Measurements from ENCODE around the gene WBP11. TPM values are rescaled to one million over a fixed set of nuclear protein-coding genes. Genes with fewer than 3 reads are reported as not detected.
"Not testable (repeated sequence)": the region's sequence is repeated elsewhere in the genome, so short reads cannot be mapped to it uniquely, and the experiment has no call there.

WBP11 gene
- total RNA-seq, 2 experiments from 2014 or later = 83.9 to 95.7 TPM

GRCh38 chr12:14768823-14769405 lies 34.4 kb downstream of the WBP11 start:
- POLR2A ChIA-PET = interaction anchor here (1.0 to 2.5 kb wide), 2 partner anchors 13 to 34 kb away, joined by 3 to 18 read pairs; partner anchors contain the start of genes C12orf60 and WBP11
- peak overlapping the region; percentile 99 for H3K27ac Mint-ChIP-seq
- H3K9me3 Mint-ChIP-seq = peaks cover 14% of the 10 kb centered on the region
- H3K27me3 Mint-ChIP-seq = no peaks in the 10 kb centered on the region
- H3K4me3 Mint-ChIP-seq = peak overlapping the region; percentile 96
- CTCF ChIA-PET = interaction anchor here (0.6 to 2.1 kb wide), 14 partner anchors 8 to 1948 kb away, joined by 3 to 10 read pairs (median 4); partner anchors contain the start of genes C12orf60, RERG and WBP11
- H3K36me3 Mint-ChIP-seq (ENCODE audit: low read depth) = peaks cover 60% of the 10 kb centered on the region
- DNase-seq = peak; percentile 23
- H3K4me1 Mint-ChIP-seq = peaks cover 52% of the 10 kb centered on the region

- DNase-seq = no peak
- Mint-ChIP-seq H3K36me3 (ENCODE audit: low read depth) (peaks cover 62% of the 10 kb centered on the region), H3K9me3 (peaks cover 14% of the 10 kb centered on the region), H3K4me1 (peaks cover 42% of the 10 kb centered on the region), H3K4me3 (peak overlapping the region; percentile 96), H3K27me3 (no peaks in the 10 kb centered on the region), H3K27ac (no peak overlapping the region)
- CTCF ChIA-PET = no interaction called here
- POLR2A ChIA-PET = no interaction called here
Observed at GRCh38 chr12:14767617-14768016, 35.7 kb downstream of the WBP11 start.

GRCh38 chr12:14766649-14767215 lies 36.5 kb downstream of the WBP11 start:
- no peak for DNase-seq
- H3K27ac Mint-ChIP-seq = peak overlapping the region; percentile 19
- H3K9me3 Mint-ChIP-seq = peaks cover 19% of the 10 kb centered on the region
- CTCF ChIA-PET = no interaction called here
- H3K4me1 Mint-ChIP-seq = peaks cover 36% of the 10 kb centered on the region
- POLR2A ChIA-PET = interaction anchor here (0.6 kb wide), 1 partner anchor 149 kb away, joined by 3 read pairs; no protein-coding TSS in a partner anchor
- H3K36me3 Mint-ChIP-seq (ENCODE audit: low read depth) = peaks cover 70% of the 10 kb centered on the region
- peak overlapping the region; percentile 96 for H3K4me3 Mint-ChIP-seq
- no peaks in the 10 kb centered on the region for H3K27me3 Mint-ChIP-seq

GRCh38 chr12:14766020-14766419 lies 37.3 kb downstream of the WBP11 start:
- H3K4me3 Mint-ChIP-seq, CTCF ChIA-PET: not testable (repeated sequence)
- H3K36me3 Mint-ChIP-seq (ENCODE audit: low read depth) = peaks cover 77% of the 10 kb centered on the region

GRCh38 chr12:14765398-14765797 lies 37.9 kb downstream of the WBP11 start:
- DNase-seq = no peak
- H3K4me3 Mint-ChIP-seq = no peak overlapping the region
- peaks cover 34% of the 10 kb centered on the region for H3K4me1 Mint-ChIP-seq
- ChIA-PET POLR2A (no interaction called here), CTCF (interaction anchor here (0.7 kb wide), 1 partner anchor 30 kb away, joined by 3 read pairs; no protein-coding TSS in a partner anchor)
- peaks cover 26% of the 10 kb centered on the region for H3K9me3 Mint-ChIP-seq
- H3K27me3 Mint-ChIP-seq = no peaks in the 10 kb centered on the region
- peaks cover 76% of the 10 kb centered on the region for H3K36me3 Mint-ChIP-seq (ENCODE audit: low read depth)
- H3K27ac Mint-ChIP-seq = no peak overlapping the region

More at GRCh38 chr12:14766020-14766419, 37.3 kb downstream of the WBP11 start:
- Mint-ChIP-seq H3K4me1 (peaks cover 34% of the 10 kb centered on the region), H3K9me3 (peaks cover 25% of the 10 kb centered on the region), H3K27ac (peak overlapping the region; percentile 25)
- POLR2A ChIA-PET, H3K27me3 Mint-ChIP-seq, DNase-seq: not testable (repeated sequence)

- not testable (repeated sequence) for H3K4me1 Mint-ChIP-seq
- CTCF ChIA-PET = interaction anchor here (1.5 kb wide), 1 partner anchor 9 kb away, joined by 5 read pairs; no protein-coding TSS in a partner anchor
Observed at GRCh38 chr12:14759711-14760280, 43.5 kb downstream of the WBP11 start.

GRCh38 chr12:14756334-14757143 lies 46.7 kb downstream of the WBP11 start:
- POLR2A ChIA-PET = no interaction called here
- no peak overlapping the region for H3K27ac Mint-ChIP-seq
- H3K36me3 Mint-ChIP-seq (ENCODE audit: low read depth) = peaks cover 18% of the 10 kb centered on the region
- H3K9me3 Mint-ChIP-seq = peaks cover 14% of the 10 kb centered on the region
- no peak overlapping the region for H3K4me3 Mint-ChIP-seq
- CTCF ChIA-PET = interaction anchor here (0.6 to 0.9 kb wide), 2 partner anchors 12 to 164 kb away, joined by 3 read pairs; no protein-coding TSS in a partner anchor
- DNase-seq = no peak
- H3K27me3 Mint-ChIP-seq = no peaks in the 10 kb centered on the region
- H3K4me1 Mint-ChIP-seq = peaks cover 13% of the 10 kb centered on the region

More at GRCh38 chr12:14759711-14760280, 43.5 kb downstream of the WBP11 start:
- POLR2A ChIA-PET, DNase-seq, H3K27ac Mint-ChIP-seq, H3K4me3 Mint-ChIP-seq, H3K27me3 Mint-ChIP-seq: not testable (repeated sequence)
- Mint-ChIP-seq H3K36me3 (ENCODE audit: low read depth) (peaks cover 33% of the 10 kb centered on the region), H3K9me3 (peaks cover 20% of the 10 kb centered on the region)

GRCh38 chr12:14751986-14752385 lies 51.3 kb downstream of the WBP11 start:
- Mint-ChIP-seq H3K4me3 (no peak overlapping the region), H3K4me1 (peaks cover 16% of the 10 kb centered on the region), H3K9me3 (peaks cover 7% of the 10 kb centered on the region), H3K36me3 (ENCODE audit: low read depth) (peaks cover 6% of the 10 kb centered on the region), H3K27me3 (no peaks in the 10 kb centered on the region), H3K27ac (no peak overlapping the region)
- CTCF ChIA-PET = no interaction called here
- POLR2A ChIA-PET = no interaction called here
- DNase-seq = no peak

- ChIA-PET CTCF (no interaction called here), POLR2A (no interaction called here)
- H3K27me3 Mint-ChIP-seq = no peaks in the 10 kb centered on the region
- H3K36me3 Mint-ChIP-seq (ENCODE audit: low read depth) = peaks cover 22% of the 10 kb centered on the region
- H3K27ac Mint-ChIP-seq = no peak overlapping the region
- peaks cover 22% of the 10 kb centered on the region for H3K9me3 Mint-ChIP-seq
- H3K4me1 Mint-ChIP-seq = peaks cover 5% of the 10 kb centered on the region
- H3K4me3 Mint-ChIP-seq = no peak overlapping the region
- no peak for DNase-seq
Observed at GRCh38 chr12:14743061-14743460, 60.2 kb downstream of the WBP11 start.

GRCh38 chr12:14741942-14742341 lies 61.3 kb downstream of the WBP11 start:
- Mint-ChIP-seq H3K27ac (no peak overlapping the region), H3K4me3 (no peak overlapping the region), H3K4me1 (peaks cover under 1% of the 10 kb centered on the region), H3K9me3 (peaks cover 14% of the 10 kb centered on the region), H3K36me3 (ENCODE audit: low read depth) (peaks cover 16% of the 10 kb centered on the region), H3K27me3 (no peaks in the 10 kb centered on the region)
- POLR2A ChIA-PET = no interaction called here
- no peak for DNase-seq
- CTCF ChIA-PET = no interaction called here

GRCh38 chr12:14741153-14741552 lies 62.1 kb downstream of the WBP11 start:
- POLR2A ChIA-PET = interaction anchor here (0.7 kb wide), 1 partner anchor 14 kb away, joined by 7 read pairs; no protein-coding TSS in a partner anchor
- H3K9me3 Mint-ChIP-seq = peaks cover 11% of the 10 kb centered on the region
- H3K4me1 Mint-ChIP-seq = no peaks in the 10 kb centered on the region
- H3K27ac Mint-ChIP-seq = no peak overlapping the region
- H3K36me3 Mint-ChIP-seq (ENCODE audit: low read depth) = peaks cover 12% of the 10 kb centered on the region
- DNase-seq = no peak
- H3K4me3 Mint-ChIP-seq = no peak overlapping the region
- no peaks in the 10 kb centered on the region for H3K27me3 Mint-ChIP-seq
- CTCF ChIA-PET = no interaction called here

- DNase-seq; POLR2A ChIA-PET; H3K27ac Mint-ChIP-seq; H3K27me3 Mint-ChIP-seq; H3K4me3 Mint-ChIP-seq; H3K36me3 Mint-ChIP-seq (ENCODE audit: low read depth); H3K4me1 Mint-ChIP-seq; H3K9me3 Mint-ChIP-seq: not testable (repeated sequence)
- CTCF ChIA-PET = interaction anchor here (1.9 kb wide), 1 partner anchor 12 kb away, joined by 4 read pairs; no protein-coding TSS in a partner anchor
Observed at GRCh38 chr12:14736441-14736840, 66.8 kb downstream of the WBP11 start.

All from activated CD4-positive, alpha-beta T cell treated with anti-CD3 and anti-CD28 coated beads, Interleukin-2, amount 10 ng/mL, durations not matched to agents 7 days and 5 days (primary cell).